HepG2 (cell line): ENCODE measurements around the gene RPL5. TPM values are rescaled to one million over a fixed set of nuclear protein-coding genes. Genes with fewer than 3 reads are reported as not detected.
A peak's percentile ranks its signal among the peaks of the same experiment; 100 is the strongest.

Experiments
- CEBPG ChIP-seq: IDR thresholded peaks from 2 replicates; pipeline ENCODE4 v1.6.1; 2016
- CHCHD3 ChIP-seq: sonication (generic); formaldehyde crosslinking; IDR thresholded peaks from 2 replicates; pipeline ENCODE4 v1.8.0; 2022; ENCODE audit warnings: mild to moderate bottlenecking, missing genetic modification reagents, moderate library complexity
- DPF2 ChIP-seq: sonication (generic); formaldehyde crosslinking; IDR thresholded peaks from 2 replicates; pipeline ENCODE4 v1.4.0; 2020; ENCODE audit warnings: mild to moderate bottlenecking, low read depth, missing genetic modification reagents, borderline replicate concordance
- ESRRA ChIP-seq: sonication (generic); formaldehyde crosslinking; IDR thresholded peaks from 2 replicates; pipeline ENCODE4 v1.5.1; 2020; ENCODE audit warnings: mild to moderate bottlenecking, low read depth, missing genetic modification reagents
- MEIS1 ChIP-seq: sonication (generic); formaldehyde crosslinking; IDR thresholded peaks from 2 replicates; pipeline ENCODE4 v1.9.0; 2021; ENCODE audit warnings: mild to moderate bottlenecking, missing genetic modification reagents, moderate library complexity, borderline replicate concordance
- SNAPC2 ChIP-seq: sonication (generic); formaldehyde crosslinking; IDR thresholded peaks from 2 replicates; pipeline ENCODE4 v1.8.1; 2022; ENCODE audit warnings: mild to moderate bottlenecking, missing genetic modification reagents
- SOX6 ChIP-seq, 2 experiments: fragments of 450-650 bp in 1 of 2; sonication (generic) in 1 of 2; formaldehyde crosslinking in 1 of 2; IDR thresholded peaks; 2 replicates each; pipeline versions ENCODE4 v1.4.0 to v1.6.1; 2017 to 2020; ENCODE audit warnings: antibody characterized with exemption in 1 of 2, mild to moderate bottlenecking in 1 of 2, missing genetic modification reagents in 1 of 2
- ZFP62 ChIP-seq: sonication (generic); formaldehyde crosslinking; IDR thresholded peaks from 2 replicates; pipeline ENCODE4 v1.4.0; 2020; ENCODE audit warnings: missing genetic modification reagents
- polyA plus RNA-seq, 8 experiments: library from polyadenylated mRNA; depleted of rRNA in 3 of 8; stranded (reverse) in 7 of 8; unstranded in 1 of 8; fragments of >200 nt; fragmentation: Illumina TruSeq in 4 of 8; extraction: Trizol in 4 of 8; gene quantifications; 2 replicates each; pipeline versions ENCODE4 v1.2.1 to v1.2.3, GENCODE V29; 2011 to 2016; ENCODE audit warnings: low read depth in 4 of 8, missing spikeins in 1 of 8, mixed read lengths in 1 of 8; ENCODE audit not compliant: insufficient read depth in 1 of 8
- total RNA-seq, 5 experiments: library from RNA; depleted of rRNA; stranded (reverse); fragments of >200 nt; fragmentation: Illumina TruSeq; extraction: Trizol; gene quantifications; 2 replicates each; pipeline ENCODE4 v1.2.3, GENCODE V29; 2016; ENCODE audit warnings: low read depth in 1 of 5
- TF ChIP-seq, protein P1 (sequence below): sonication (generic); formaldehyde crosslinking; IDR thresholded peaks from 2 replicates; pipeline ENCODE4 v1.4.0; 2020; ENCODE audit warnings: missing genetic modification reagents
- TF ChIP-seq, protein P2 (sequence below): IDR thresholded peaks from 2 replicates; pipeline ENCODE4 v1.6.1; 2016; ENCODE audit warnings: low read depth, control low read depth
- TF ChIP-seq, protein P3 (sequence below): sonication (generic); formaldehyde crosslinking; IDR thresholded peaks from 2 replicates; pipeline ENCODE4 v1.4.0; 2020; ENCODE audit warnings: missing genetic modification reagents
- TF ChIP-seq, protein P4 (sequence below): sonication (generic); formaldehyde crosslinking; IDR thresholded peaks from 2 replicates; pipeline ENCODE4 v1.4.0; 2020; ENCODE audit warnings: missing genetic modification reagents, mild to moderate bottlenecking, borderline replicate concordance
- TF ChIP-seq, protein P5 (sequence below): sonication (generic); formaldehyde crosslinking; IDR thresholded peaks from 2 replicates; pipeline ENCODE4 v1.8.0; 2022; ENCODE audit warnings: missing genetic modification reagents, low read depth, mild to moderate bottlenecking, borderline replicate concordance

Gene RPL5
- total and polyA plus RNA-seq, 2 of the 13 experiments (the other 11 are each of a cell fraction or from before 2014, with no cell fraction given): 2,304 to 2,520 TPM

DNA sequence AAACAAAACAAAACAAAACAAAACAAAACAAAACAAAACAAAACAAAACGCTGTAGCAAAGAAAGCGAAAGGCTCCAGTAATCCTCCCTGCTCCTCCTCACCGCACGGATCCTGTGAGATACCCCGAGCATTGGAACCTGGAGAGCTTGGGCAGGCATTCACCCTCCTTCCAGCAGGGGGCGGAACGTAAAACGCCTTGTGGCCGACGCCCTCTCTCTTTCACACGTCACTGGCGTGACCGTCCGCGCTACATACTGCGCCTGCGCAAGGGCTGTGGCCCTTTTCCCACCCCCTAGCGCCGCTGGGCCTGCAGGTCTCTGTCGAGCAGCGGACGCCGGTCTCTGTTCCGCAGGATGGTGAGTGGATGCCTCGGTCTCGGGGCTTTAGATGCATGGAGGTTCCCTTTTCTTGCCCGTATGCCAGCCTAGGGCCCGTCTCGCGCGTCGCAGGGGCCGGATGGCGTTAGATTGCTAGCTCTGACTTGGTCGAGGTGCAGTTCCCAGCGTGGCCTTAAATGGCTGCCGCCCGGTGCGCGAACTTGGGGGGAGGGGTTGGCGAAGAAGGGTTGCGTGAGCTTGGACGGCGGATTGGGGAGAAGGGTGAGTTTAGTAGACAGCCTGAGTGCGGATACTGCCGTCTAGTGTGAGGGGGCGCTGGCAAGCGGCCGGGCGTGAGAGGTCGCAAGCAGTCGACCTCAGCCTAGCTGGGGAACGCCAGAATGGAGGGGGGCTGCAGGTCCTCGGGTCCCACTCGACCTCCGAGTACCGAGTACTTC is at the start of gene RPL5 (continued):
- TF ChIP-seq DPF2 (CRISPR knock-in tag): 0 out of 2 replicates have a peak, but pooled peaks have one; percentile 18
- TF ChIP-seq, protein P1, sequence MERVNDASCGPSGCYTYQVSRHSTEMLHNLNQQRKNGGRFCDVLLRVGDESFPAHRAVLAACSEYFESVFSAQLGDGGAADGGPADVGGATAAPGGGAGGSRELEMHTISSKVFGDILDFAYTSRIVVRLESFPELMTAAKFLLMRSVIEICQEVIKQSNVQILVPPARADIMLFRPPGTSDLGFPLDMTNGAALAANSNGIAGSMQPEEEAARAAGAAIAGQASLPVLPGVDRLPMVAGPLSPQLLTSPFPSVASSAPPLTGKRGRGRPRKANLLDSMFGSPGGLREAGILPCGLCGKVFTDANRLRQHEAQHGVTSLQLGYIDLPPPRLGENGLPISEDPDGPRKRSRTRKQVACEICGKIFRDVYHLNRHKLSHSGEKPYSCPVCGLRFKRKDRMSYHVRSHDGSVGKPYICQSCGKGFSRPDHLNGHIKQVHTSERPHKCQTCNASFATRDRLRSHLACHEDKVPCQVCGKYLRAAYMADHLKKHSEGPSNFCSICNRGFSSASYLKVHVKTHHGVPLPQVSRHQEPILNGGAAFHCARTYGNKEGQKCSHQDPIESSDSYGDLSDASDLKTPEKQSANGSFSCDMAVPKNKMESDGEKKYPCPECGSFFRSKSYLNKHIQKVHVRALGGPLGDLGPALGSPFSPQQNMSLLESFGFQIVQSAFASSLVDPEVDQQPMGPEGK: 0 out of 2 replicates have a peak, but pooled peaks have one; percentile 32
- TF ChIP-seq CEBPG: peak; percentile 17; the same call in 1 of the 2 replicates
- TF ChIP-seq, protein P2, sequence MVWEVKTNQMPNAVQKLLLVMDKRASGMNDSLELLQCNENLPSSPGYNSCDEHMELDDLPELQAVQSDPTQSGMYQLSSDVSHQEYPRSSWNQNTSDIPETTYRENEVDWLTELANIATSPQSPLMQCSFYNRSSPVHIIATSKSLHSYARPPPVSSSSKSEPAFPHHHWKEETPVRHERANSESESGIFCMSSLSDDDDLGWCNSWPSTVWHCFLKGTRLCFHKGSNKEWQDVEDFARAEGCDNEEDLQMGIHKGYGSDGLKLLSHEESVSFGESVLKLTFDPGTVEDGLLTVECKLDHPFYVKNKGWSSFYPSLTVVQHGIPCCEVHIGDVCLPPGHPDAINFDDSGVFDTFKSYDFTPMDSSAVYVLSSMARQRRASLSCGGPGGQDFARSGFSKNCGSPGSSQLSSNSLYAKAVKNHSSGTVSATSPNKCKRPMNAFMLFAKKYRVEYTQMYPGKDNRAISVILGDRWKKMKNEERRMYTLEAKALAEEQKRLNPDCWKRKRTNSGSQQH: peak; percentile 82
- TF ChIP-seq SNAPC2 (CRISPR knock-in tag): 0 out of 2 replicates have a peak, but pooled peaks have one; percentile 31
- TF ChIP-seq, protein P3, sequence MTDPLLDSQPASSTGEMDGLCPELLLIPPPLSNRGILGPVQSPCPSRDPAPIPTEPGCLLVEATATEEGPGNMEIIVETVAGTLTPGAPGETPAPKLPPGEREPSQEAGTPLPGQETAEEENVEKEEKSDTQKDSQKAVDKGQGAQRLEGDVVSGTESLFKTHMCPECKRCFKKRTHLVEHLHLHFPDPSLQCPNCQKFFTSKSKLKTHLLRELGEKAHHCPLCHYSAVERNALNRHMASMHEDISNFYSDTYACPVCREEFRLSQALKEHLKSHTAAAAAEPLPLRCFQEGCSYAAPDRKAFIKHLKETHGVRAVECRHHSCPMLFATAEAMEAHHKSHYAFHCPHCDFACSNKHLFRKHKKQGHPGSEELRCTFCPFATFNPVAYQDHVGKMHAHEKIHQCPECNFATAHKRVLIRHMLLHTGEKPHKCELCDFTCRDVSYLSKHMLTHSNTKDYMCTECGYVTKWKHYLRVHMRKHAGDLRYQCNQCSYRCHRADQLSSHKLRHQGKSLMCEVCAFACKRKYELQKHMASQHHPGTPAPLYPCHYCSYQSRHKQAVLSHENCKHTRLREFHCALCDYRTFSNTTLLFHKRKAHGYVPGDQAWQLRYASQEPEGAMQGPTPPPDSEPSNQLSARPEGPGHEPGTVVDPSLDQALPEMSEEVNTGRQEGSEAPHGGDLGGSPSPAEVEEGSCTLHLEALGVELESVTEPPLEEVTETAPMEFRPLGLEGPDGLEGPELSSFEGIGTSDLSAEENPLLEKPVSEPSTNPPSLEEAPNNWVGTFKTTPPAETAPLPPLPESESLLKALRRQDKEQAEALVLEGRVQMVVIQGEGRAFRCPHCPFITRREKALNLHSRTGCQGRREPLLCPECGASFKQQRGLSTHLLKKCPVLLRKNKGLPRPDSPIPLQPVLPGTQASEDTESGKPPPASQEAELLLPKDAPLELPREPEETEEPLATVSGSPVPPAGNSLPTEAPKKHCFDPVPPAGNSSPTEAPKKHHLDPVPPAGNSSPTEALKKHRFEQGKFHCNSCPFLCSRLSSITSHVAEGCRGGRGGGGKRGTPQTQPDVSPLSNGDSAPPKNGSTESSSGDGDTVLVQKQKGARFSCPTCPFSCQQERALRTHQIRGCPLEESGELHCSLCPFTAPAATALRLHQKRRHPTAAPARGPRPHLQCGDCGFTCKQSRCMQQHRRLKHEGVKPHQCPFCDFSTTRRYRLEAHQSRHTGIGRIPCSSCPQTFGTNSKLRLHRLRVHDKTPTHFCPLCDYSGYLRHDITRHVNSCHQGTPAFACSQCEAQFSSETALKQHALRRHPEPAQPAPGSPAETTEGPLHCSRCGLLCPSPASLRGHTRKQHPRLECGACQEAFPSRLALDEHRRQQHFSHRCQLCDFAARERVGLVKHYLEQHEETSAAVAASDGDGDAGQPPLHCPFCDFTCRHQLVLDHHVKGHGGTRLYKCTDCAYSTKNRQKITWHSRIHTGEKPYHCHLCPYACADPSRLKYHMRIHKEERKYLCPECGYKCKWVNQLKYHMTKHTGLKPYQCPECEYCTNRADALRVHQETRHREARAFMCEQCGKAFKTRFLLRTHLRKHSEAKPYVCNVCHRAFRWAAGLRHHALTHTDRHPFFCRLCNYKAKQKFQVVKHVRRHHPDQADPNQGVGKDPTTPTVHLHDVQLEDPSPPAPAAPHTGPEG (CRISPR knock-in tag): peak; percentile 89; the same call in 1 of the 2 replicates
- TF ChIP-seq SOX6 (IDR thresholded peaks at IDR 0.05): no peak
- TF ChIP-seq SOX6 (CRISPR knock-in tag; IDR thresholded peaks at IDR 0.05): peak; percentile 84
- TF ChIP-seq, protein P4, sequence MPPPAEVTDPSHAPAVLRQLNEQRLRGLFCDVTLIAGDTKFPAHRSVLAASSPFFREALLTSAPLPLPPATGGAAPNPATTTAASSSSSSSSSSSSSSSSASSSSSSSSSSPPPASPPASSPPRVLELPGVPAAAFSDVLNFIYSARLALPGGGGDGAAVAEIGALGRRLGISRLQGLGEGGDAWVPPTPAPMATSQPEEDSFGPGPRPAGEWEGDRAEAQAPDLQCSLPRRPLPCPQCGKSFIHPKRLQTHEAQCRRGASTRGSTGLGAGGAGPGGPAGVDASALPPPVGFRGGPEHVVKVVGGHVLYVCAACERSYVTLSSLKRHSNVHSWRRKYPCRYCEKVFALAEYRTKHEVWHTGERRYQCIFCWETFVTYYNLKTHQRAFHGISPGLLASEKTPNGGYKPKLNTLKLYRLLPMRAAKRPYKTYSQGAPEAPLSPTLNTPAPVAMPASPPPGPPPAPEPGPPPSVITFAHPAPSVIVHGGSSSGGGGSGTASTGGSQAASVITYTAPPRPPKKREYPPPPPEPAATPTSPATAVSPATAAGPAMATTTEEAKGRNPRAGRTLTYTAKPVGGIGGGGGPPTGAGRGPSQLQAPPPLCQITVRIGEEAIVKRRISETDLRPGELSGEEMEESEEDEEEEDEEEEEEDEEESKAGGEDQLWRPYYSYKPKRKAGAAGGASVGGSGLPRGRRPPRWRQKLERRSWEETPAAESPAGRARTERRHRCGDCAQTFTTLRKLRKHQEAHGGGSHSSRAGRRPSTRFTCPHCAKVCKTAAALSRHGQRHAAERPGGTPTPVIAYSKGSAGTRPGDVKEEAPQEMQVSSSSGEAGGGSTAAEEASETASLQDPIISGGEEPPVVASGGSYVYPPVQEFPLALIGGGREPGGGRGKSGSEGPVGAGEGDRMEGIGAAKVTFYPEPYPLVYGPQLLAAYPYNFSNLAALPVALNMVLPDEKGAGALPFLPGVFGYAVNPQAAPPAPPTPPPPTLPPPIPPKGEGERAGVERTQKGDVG (CRISPR knock-in tag): peak; percentile 91; the same call in 1 of the 2 replicates
- peak; percentile 58; the same call in 1 of the 2 replicates for TF ChIP-seq MEIS1
- TF ChIP-seq, protein P5, sequence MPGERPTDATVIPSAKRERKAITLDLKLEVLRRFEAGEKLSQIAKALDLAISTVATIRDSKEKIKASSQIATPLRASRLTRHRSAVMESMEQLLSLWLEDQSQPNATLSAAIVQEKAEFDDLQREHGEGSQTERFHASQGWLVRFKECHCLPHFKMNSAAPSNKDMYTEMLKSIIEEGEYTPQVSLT (CRISPR knock-in tag): peak; percentile 79; the same call in 1 of the 2 replicates
- no peak; the same call in 1 of the 2 replicates for TF ChIP-seq ZFP62 (CRISPR knock-in tag)
- TF ChIP-seq CHCHD3 (CRISPR knock-in tag): 0 out of 2 replicates have a peak, but pooled peaks have one; percentile 38
- TF ChIP-seq ESRRA (CRISPR knock-in tag): peak; percentile 70
